HG03565 (cell line): ENCODE results near the gene CABP4.

Experiments
- ATAC-seq: cut with Tn5 transposase; IDR thresholded peaks from one replicate; pipeline ENCODE4 v1.9.1; 2021; ENCODE audit warnings: mild to moderate bottlenecking, moderate library complexity; ENCODE audit not compliant: unreplicated experiment

The CABP4 gene

DNA sequence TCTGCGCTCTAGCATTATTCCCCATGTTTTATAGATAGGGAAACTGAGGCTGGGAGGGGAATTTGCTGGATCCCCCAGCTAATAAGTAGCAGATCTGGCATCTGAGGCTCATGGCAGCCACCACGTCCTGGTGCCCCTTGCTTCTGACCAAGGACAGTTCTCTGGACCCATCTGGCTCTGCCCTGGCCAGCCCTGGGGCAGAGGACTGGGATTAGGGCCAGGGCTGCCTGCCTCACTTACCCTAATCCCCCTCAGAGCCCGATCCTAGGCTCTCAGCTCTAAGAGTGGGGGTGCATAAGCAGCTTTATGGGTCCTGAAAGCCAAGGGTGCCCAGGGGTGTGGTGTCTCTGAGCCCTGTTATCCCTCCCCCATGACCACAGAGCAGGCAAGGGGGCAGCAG is at the start of gene CABP4:
CABP4 (plus strand) TSS at position 301 of the 400 bp plus-strand sequence; CDS start at position 371, 70 bp downstream.
- no peak for ATAC-seq

GRCh38 chr11:67405688-67406339 is 49.3 kb upstream of the CABP4 start:
- ATAC-seq, result no peak

DNA sequence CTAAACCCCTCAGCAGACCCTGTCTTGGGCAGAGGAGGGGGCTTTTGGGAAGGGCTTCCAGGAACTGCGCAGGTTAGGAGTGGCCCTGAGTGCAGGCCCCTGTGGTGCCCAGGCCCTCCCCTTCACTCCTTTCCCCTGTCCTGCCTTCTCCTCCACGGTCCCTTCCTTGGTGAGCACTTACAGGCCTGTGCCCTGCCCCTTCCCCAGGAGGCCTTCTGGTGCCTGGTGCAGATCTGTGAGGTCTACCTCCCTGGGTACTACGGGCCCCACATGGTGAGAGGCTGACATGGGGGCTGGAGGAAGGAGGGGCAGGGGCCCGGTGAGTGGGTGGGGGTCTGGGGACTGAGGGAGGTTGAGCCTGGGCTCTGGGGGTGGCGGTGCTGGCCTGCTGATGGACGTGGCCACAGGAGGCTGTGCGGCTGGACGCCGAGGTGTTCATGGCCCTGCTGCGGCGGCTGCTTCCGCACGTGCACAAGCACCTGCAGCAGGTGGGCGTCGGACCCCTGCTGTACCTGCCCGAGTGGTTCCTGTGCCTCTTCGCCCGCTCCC is 48.7 kb upstream of the CABP4 start:
- no peak for ATAC-seq

DNA sequence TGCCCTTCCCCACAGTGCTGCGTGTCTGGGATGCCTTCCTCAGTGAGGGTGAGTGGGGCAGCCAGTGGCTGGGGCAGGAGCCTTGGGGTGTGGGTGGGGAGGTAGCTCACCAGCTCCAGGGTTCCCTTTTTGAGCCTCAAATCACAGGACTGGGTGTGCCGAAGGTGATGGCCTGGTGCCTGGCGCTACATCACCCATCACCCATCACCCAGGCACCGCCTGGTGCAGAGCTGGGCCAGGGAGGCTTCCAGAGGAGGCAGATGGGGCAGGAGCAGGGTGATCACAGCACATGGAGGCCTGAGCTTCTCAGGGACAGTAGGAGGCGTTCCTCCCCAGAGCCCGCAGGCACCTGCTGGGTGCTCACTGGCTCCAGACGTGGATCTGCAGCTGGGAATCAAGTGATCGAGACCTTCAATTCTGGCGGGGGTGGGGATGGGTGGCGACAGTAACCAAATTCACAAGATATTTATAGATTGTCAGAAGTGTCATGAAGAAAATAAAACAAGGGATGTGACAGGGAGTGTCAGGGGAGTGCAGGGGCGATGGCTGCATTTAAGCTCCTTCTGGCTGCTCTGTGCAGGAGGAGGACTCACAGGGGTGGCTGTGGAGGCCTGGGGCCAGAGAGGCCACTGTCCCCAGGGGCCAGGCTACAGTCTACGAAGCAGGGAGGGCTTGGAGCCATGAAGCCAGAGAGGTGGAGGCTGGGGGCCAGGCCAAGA is 48.0 kb upstream of the CABP4 start:
- ATAC-seq, result no peak

- no peak for ATAC-seq
These were observed 47.4 kb upstream of the CABP4 start for GRCh38 chr11:67407688-67408163.

DNA sequence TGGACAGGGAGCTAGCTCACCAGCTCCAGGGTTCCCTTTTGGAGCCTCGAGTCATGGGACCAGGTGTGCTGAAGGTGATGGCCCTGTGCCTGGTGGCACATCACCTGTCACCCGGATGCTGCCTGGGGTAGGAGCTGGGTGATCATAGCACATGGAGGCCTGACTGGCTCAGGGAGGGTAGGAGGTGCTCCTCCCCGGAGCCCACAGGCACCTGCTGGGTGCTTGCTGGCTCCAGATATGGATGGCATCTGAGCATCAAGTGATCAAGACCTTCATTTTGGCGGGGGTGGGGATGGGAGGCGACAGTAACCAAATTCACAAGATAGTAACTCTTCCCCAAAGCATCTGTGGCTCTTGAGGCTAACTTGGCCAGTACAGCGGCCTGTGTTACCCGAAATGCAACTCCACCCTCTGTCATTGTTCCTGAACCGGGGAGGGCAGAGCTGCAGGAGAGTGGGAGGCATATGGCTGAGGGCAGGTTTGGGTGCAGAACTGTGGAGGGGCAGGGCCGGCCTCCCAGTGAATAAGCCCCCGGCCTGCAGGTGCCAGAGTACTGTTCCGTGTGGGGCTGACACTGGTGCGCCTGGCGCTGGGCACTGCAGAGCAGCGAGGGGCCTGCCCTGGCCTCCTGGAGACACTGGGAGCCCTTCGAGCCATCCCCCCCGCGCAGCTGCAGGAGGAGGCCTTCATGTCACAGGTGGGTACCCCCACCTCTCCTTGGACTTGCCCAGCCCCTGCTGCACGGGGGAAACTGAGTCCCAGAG is 46.5 kb upstream of the CABP4 start:
- no peak for ATAC-seq

DNA sequence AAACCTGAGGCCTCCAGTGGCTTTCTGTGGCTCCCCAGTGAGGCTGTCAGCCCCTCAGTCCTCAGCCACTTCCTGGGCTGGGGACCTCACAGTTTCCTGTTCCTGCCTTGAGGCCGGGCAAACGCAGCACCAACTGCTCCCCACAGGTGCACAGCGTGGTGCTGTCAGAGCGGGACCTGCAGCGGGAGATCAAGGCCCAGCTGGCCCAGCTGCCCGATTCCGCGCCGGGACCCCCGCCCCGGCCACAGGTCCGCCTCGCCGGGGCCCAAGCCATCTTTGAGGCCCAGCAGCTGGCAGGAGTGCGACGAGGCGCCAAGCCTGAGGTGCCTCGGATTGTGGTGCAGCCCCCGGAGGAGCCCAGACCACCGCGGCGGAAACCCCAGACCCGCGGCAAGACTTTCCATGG is 45.9 kb upstream of the CABP4 start:
- no peak for ATAC-seq

GRCh38 chr11:67409781-67410368 is 45.3 kb upstream of the CABP4 start:
- ATAC-seq, result no peak

DNA sequence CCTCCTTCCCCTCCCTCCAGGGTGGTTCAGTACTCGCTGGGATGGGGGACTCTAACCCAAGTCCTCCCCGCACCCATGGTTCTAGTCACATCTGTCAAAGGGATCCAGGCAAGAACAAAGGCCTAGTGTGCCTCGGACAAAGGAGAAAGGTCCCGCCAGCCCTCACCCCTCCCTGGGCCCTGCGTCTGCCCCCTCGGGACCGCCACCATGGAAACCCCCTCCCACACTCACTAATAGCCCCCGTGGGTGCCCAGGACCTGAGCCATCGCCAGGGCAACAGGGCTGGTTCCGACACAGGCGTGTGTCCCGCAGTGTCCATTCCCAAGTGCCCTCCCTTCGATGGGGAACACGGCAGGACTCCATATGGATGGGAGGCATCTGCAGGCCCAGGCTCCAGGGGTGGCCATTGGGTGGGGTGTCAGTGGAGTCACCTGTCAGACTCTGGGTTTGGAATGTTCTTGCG is 44.8 kb upstream of the CABP4 start:
- ATAC-seq, result no peak

DNA sequence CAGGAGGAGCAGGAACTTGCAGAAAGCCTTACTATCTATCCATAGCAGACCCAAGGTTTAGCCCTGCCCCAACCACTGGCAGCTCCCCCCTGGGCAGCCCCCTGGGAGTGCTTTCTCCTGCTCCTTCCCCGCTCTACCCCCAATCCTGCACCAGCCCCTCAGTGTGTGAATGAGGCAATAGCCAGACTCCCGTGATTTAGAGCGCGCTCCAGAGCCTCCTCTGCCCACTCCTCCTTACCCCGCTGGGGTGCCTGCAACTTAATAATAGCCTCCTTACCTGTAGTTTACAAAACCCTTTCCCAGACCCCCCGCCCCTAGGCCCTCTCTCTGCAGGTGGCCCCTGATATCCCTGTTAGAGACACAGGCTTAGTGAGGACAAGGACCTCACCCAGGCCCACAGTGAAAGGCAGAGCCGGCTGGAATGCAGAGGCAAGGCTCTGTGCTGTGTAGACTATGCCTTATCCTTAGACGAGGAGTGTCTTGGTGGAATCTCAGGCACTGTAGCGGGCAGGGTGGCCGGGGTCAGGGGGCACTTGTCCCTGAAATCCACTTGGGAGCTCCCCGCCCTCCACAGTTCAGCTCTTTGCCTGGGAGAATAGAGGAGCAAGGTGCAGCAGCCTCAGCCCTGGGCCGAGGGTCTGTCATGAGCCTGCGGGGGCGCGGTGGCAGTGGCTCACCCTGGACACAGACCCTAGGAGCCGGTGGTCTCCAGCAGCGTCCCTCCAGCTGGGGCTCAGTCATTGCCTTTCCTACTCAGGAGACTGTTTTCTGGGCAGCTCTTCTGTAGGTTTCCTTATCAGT is 44.0 kb upstream of the CABP4 start:
- no peak for ATAC-seq

- ATAC-seq, result no peak
These were observed 43.4 kb upstream of the CABP4 start for GRCh38 chr11:67411785-67412152.

- ATAC-seq, result no peak
These were observed 42.5 kb upstream of the CABP4 start for GRCh38 chr11:67412495-67413179.

DNA sequence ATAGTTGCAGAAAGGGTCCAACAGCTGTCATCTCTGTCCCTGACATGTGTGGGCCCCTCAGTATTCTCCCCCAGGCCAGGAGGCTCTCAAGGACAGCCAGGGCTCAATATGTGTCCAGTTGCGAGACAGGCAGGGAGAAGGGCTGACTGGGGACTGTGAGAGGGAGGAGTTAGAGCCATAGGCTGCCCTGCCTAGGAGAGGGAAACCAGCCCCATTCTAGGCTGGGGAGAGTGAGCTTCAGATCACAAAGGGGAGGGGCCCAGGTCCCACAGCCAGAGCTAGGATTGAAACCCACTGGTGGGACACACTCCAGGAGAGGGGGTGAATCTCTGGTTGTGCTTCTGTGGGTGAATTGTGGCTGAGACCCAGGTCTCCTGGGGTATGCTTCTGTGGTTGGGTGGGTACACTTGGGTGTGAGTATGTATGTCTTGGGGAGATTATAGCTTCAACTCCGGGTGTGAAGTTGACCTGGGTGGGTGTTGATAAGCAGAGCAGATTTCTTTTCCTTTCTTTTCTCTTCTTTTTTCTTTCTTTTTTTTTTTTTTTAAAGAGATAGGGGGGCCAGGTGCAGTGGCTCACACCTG is 41.8 kb upstream of the CABP4 start:
- ATAC-seq, result no peak

DNA sequence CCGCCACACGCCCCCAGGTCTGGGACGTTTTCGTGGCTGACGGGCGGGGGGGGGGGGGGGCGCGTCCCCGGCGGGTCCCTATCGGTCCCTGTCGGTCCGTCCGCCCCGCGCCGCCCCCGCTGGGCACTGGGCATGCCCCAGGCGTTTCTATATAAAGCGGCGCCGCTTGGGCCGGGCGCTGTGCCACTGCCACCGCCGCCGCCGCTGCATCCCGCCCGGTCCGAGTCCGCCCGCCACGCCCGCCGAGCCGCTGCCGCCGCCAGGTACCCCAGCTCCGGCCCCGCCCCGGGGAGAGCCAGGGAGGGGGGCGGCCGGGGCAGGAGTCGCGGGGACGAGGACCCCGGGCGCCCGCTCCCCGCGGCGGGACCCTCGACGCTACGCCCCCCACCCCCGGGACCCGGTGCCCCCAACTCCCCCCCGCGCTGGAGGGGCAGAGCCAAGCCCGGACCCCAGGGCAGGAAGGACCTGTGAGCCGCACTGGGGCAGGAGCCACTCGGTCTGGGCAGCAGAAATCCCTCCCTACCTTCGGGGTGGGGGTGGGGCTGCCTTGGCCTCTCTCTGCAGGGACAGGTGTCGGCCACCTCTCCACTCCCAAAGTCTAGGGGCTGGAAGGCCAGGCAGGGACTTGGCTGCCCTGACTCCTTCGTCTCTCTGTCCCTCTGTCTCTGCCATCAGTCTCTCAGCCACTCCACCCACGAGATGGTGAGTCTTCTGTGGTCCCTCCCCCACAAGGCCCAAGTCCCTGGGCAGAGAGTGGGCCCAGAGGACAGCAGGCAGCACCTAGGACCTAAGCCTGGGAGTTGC is 39.5 kb upstream of the CABP4 start, which contains the start of gene CARNS1:
CARNS1 (plus strand) TSS at position 178 of the 804 bp plus-strand sequence; CDS start at position 700, 522 bp downstream.
- no peak for ATAC-seq

DNA sequence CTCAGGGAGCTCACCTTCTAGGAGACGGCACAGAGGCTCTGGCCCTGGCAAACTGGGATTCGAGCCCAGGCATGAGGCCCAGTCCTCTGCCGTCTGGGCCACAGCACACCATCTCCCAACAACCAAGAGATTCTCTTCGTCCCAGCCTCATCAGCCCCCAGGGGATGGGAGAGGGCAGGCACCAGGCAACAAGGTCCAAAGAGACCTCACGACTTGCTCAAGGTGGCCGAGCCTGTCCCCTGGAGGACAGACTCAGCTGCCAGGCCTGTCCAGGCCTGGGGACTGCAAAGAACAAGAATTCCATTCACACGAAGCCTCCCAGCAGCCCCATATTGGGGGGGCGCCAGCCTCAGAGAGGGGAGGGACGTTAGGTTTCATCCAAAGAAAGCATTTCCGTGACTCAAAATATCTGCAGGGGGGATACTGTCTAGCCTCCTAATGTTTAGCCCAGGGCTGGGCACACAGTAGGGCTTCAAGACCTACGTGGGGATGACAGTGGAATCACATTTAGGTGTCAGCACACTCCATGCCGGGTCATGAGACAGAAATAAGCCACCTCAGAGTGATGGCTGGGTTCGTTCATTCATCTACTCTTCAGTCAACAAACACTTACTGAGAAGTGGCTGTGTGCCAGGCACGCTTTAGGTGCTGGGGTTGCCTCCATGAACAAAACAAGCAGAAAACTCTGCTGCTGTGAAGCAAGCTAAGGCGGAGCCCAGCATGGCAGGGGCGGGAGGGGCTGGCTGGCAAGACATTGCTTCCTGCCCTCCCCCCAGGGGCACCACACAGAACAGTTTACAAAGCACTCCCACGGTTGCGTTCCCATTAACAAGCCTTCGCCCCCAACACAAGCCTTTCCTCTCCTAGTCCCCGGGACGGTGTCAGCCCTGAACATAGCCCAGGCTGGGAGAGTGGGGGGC is 38.5 kb upstream of the CABP4 start:
- ATAC-seq, result no peak

DNA sequence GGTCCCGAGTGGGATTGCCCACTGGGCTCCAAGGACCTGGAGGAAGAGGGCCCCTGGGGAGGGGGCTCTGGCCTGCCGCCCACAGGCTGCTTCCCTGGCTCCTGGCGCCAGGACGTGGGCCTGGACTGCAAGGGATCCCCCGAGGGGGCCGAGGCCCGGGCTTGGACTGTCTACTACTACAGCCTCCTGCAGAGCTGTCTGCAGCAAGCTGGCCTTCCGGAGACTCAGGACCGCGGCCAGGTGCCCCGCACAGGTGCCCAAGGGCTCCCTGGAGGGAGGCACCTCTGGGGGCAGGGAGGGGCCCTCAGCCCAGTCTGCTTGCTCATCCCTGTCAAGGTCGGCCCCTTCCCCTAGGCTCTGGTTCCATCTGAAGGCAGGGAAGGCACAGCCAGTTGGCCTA is 37.7 kb upstream of the CABP4 start:
- no peak for ATAC-seq
